Duodenal mucosa (tissue), 2 donors: ENCODE measurements around the gene SNED1.
A peak's percentile ranks its signal among the peaks of the same experiment; 100 is the strongest.

Experiments used
- H3K27ac ChIP-seq: one replicate; pipeline ENCODE4 v1.7.0; 2013; ENCODE audit warnings: low read depth, low read length
- H3K27me3 ChIP-seq, 2 donors: one replicate each; pipeline ENCODE4 v1.7.0; 2013; ENCODE audit warnings: low read length in 2 of 2, control low read depth in 1 of 2; ENCODE audit not compliant: insufficient read depth in 2 of 2, control insufficient read depth in 1 of 2
- H3K36me3 ChIP-seq, 2 donors: one replicate each; pipeline ENCODE4 v1.7.0; 2013; ENCODE audit warnings: low read length in 2 of 2, control low read depth in 1 of 2; ENCODE audit not compliant: insufficient read depth in 2 of 2, control insufficient read depth in 1 of 2
- H3K4me1 ChIP-seq, 2 donors: one replicate each; pipeline ENCODE4 v1.7.0; 2013; ENCODE audit warnings: low read length in 2 of 2, control low read depth in 1 of 2; ENCODE audit not compliant: insufficient read depth in 2 of 2, control insufficient read depth in 1 of 2
- H3K4me3 ChIP-seq, 2 donors: one replicate each; pipeline ENCODE4 v1.7.0; 2013; ENCODE audit warnings: low read length in 2 of 2, low read depth in 1 of 2
- H3K9ac ChIP-seq, 2 donors: one replicate each; pipeline ENCODE4 v1.7.0; 2013; ENCODE audit warnings: low read length in 2 of 2, low read depth in 1 of 2
- H3K9me3 ChIP-seq, 2 donors: one replicate each; pipeline ENCODE4 v1.7.0; 2013; ENCODE audit warnings: low read length in 2 of 2, control low read depth in 1 of 2; ENCODE audit not compliant: control insufficient read depth in 1 of 2

Gene SNED1

GRCh38 chr2:241037498-241037897, 39.1 kb downstream of the SNED1 start:
- H3K4me3 ChIP-seq: peak overlapping the region in 1 of 2 donors; percentile 68
- H3K9me3 ChIP-seq: no peaks in the 10 kb centered on the region
- H3K27ac ChIP-seq: no peak overlapping the region
- peaks cover 0 to 2% of the 10 kb centered on the region in 2 donors for H3K27me3 ChIP-seq
- H3K4me1 ChIP-seq: peaks cover 0 to 10% of the 10 kb centered on the region in 2 donors
- peaks cover 0 to 4% of the 10 kb centered on the region in 2 donors for H3K36me3 ChIP-seq
- no peak overlapping the region for H3K9ac ChIP-seq

GRCh38 chr2:241038374-241039180, 40.2 kb downstream of the SNED1 start:
- H3K9me3 ChIP-seq: no peaks in the 10 kb centered on the region
- peaks cover 0 to 3% of the 10 kb centered on the region in 2 donors for H3K36me3 ChIP-seq
- H3K27me3 ChIP-seq: peaks cover 0 to 2% of the 10 kb centered on the region in 2 donors
- H3K9ac ChIP-seq: no peak overlapping the region
- peaks cover 0 to 10% of the 10 kb centered on the region in 2 donors for H3K4me1 ChIP-seq
- H3K4me3 ChIP-seq: no peak overlapping the region
- H3K27ac ChIP-seq: no peak overlapping the region

GRCh38 chr2:241039416-241039815, 41.0 kb downstream of the SNED1 start:
- no peak overlapping the region for H3K27ac ChIP-seq
- no peak overlapping the region for H3K9ac ChIP-seq
- H3K4me1 ChIP-seq: peaks cover 0 to 10% of the 10 kb centered on the region in 2 donors
- H3K4me3 ChIP-seq: no peak overlapping the region
- peaks cover 0 to 2% of the 10 kb centered on the region in 2 donors for H3K27me3 ChIP-seq
- H3K36me3 ChIP-seq: no peaks in the 10 kb centered on the region
- H3K9me3 ChIP-seq: no peaks in the 10 kb centered on the region

- Histone ChIP-seq H3K9ac (no peak overlapping the region), H3K36me3 (no peaks in the 10 kb centered on the region), H3K27ac (no peak overlapping the region), H3K4me1 (peaks cover 0 to 10% of the 10 kb centered on the region in 2 donors), H3K27me3 (peaks cover 0 to 2% of the 10 kb centered on the region in 2 donors), H3K4me3 (no peak overlapping the region), H3K9me3 (no peaks in the 10 kb centered on the region)
These were observed 41.8 kb downstream of the SNED1 start for GRCh38 chr2:241040081-241040803.

- H3K4me1 ChIP-seq: peaks cover 0 to 7% of the 10 kb centered on the region in 2 donors
- H3K4me3 ChIP-seq: no peak overlapping the region
- H3K9ac ChIP-seq: no peak overlapping the region
- no peak overlapping the region for H3K27ac ChIP-seq
- no peaks in the 10 kb centered on the region for H3K9me3 ChIP-seq
- H3K36me3 ChIP-seq: no peaks in the 10 kb centered on the region
- no peaks in the 10 kb centered on the region for H3K27me3 ChIP-seq
These were observed 43.3 kb downstream of the SNED1 start for GRCh38 chr2:241041589-241042158.

- Histone ChIP-seq H3K9me3 (no peaks in the 10 kb centered on the region), H3K36me3 (no peaks in the 10 kb centered on the region), H3K4me3 (no peak overlapping the region), H3K27me3 (no peaks in the 10 kb centered on the region), H3K9ac (no peak overlapping the region), H3K27ac (no peak overlapping the region), H3K4me1 (no peaks in the 10 kb centered on the region)
These were observed 45.2 kb downstream of the SNED1 start for GRCh38 chr2:241043581-241043980.

- no peaks in the 10 kb centered on the region for H3K9me3 ChIP-seq
- H3K4me3 ChIP-seq: no peak overlapping the region
- H3K9ac ChIP-seq: no peak overlapping the region
- H3K36me3 ChIP-seq: no peaks in the 10 kb centered on the region
- no peaks in the 10 kb centered on the region for H3K4me1 ChIP-seq
- no peak overlapping the region for H3K27ac ChIP-seq
- no peaks in the 10 kb centered on the region for H3K27me3 ChIP-seq
These were observed 49.0 kb downstream of the SNED1 start for GRCh38 chr2:241047253-241048010.

- H3K27ac ChIP-seq: no peak overlapping the region
- no peaks in the 10 kb centered on the region for H3K27me3 ChIP-seq
- H3K4me1 ChIP-seq: no peaks in the 10 kb centered on the region
- H3K4me3 ChIP-seq: no peak overlapping the region
- H3K9ac ChIP-seq: no peak overlapping the region
- no peaks in the 10 kb centered on the region for H3K9me3 ChIP-seq
- no peaks in the 10 kb centered on the region for H3K36me3 ChIP-seq
These were observed 49.9 kb downstream of the SNED1 start for GRCh38 chr2:241048149-241048948.

- no peaks in the 10 kb centered on the region for H3K27me3 ChIP-seq
- no peaks in the 10 kb centered on the region for H3K9me3 ChIP-seq
- H3K9ac ChIP-seq: no peak overlapping the region
- no peak overlapping the region for H3K27ac ChIP-seq
- H3K4me3 ChIP-seq: no peak overlapping the region
- no peaks in the 10 kb centered on the region for H3K4me1 ChIP-seq
- no peaks in the 10 kb centered on the region for H3K36me3 ChIP-seq
These were observed 50.5 kb downstream of the SNED1 start for GRCh38 chr2:241048949-241049343.
